Ectodermal cell (in vitro differentiated cells): ENCODE data around the gene ZNF672.

ENCODE experiments used
- H3K27ac ChIP-seq: 2 replicates; pipeline ENCODE4 v1.7.0; 2013; ENCODE audit warnings: mild to moderate bottlenecking, low read depth, low read length; ENCODE audit not compliant: insufficient read depth, poor library complexity, severe bottlenecking
- H3K27me3 ChIP-seq: 2 replicates; pipeline ENCODE4 v1.7.0; 2013; ENCODE audit warnings: mild to moderate bottlenecking, low read length; ENCODE audit not compliant: insufficient read depth, control insufficient read depth, poor library complexity, severe bottlenecking
- H3K36me3 ChIP-seq: one replicate; pipeline ENCODE4 v1.7.0; 2013; ENCODE audit warnings: low read length; ENCODE audit not compliant: control insufficient read depth, insufficient read depth
- H3K4me1 ChIP-seq: one replicate; pipeline ENCODE4 v1.7.0; 2013; ENCODE audit warnings: low read length; ENCODE audit not compliant: control insufficient read depth, insufficient read depth
- H3K4me3 ChIP-seq: 2 replicates; pipeline ENCODE4 v1.7.0; 2013; ENCODE audit warnings: low read depth, low read length, control low read depth; ENCODE audit not compliant: insufficient read depth
- H3K9me3 ChIP-seq: 2 replicates; pipeline ENCODE4 v1.7.0; 2013; ENCODE audit warnings: mild to moderate bottlenecking, low read length, moderate library complexity; ENCODE audit not compliant: control insufficient read depth
- WGBS, 2 experiments: methylation state at CpG; one replicate each; pipeline ENCODE4 v1.1.7; 2013; ENCODE audit warnings: missing lambda C conversion rate in 2 of 2; 5-methylcytosine and 5-hydroxymethylcytosine counted together

Gene ZNF672

GRCh38 chr1:248812736-248813425, 25.1 kb upstream of the ZNF672 start:
- H3K9me3 ChIP-seq = no peaks in the 10 kb centered on the region
- H3K27ac ChIP-seq = no peak overlapping the region
- WGBS, 2 experiments = 95 to 96% methylated on average over 23 of the region's 23 CpGs
- H3K4me1 ChIP-seq = no peaks in the 10 kb centered on the region
- no peak overlapping the region for H3K4me3 ChIP-seq
- peaks cover 18% of the 10 kb centered on the region for H3K36me3 ChIP-seq
- no peaks in the 10 kb centered on the region for H3K27me3 ChIP-seq

- no peaks in the 10 kb centered on the region for H3K9me3 ChIP-seq
- H3K4me1 ChIP-seq = no peaks in the 10 kb centered on the region
- H3K27me3 ChIP-seq = no peaks in the 10 kb centered on the region
- no peak overlapping the region for H3K4me3 ChIP-seq
- 89 to 97% methylated on average over 7 to 8 of the region's 8 CpGs for WGBS, 2 experiments
- peaks cover 18% of the 10 kb centered on the region for H3K36me3 ChIP-seq
- no peak overlapping the region for H3K27ac ChIP-seq
Observed at GRCh38 chr1:248813546-248813945, 24.5 kb upstream of the ZNF672 start.

GRCh38 chr1:248814351-248814750, 23.7 kb upstream of the ZNF672 start:
- 95 to 96% methylated on average over 15 to 16 of the region's 16 CpGs for WGBS, 2 experiments
- H3K36me3 ChIP-seq = peaks cover 18% of the 10 kb centered on the region

GRCh38 chr1:248815407-248816034, 22.5 kb upstream of the ZNF672 start:
- peaks cover 18% of the 10 kb centered on the region for H3K36me3 ChIP-seq
- WGBS, 2 experiments = 84 to 86% methylated on average over 9 of the region's 10 CpGs

More at GRCh38 chr1:248814351-248814750, 23.7 kb upstream of the ZNF672 start:
- no peak overlapping the region for H3K27ac ChIP-seq
- H3K4me3 ChIP-seq = no peak overlapping the region
- no peaks in the 10 kb centered on the region for H3K4me1 ChIP-seq
- no peaks in the 10 kb centered on the region for H3K27me3 ChIP-seq
- H3K9me3 ChIP-seq = no peaks in the 10 kb centered on the region

GRCh38 chr1:248816042-248816851, 21.8 kb upstream of the ZNF672 start:
- Histone ChIP-seq H3K36me3 (peaks cover 17% of the 10 kb centered on the region), H3K9me3 (no peaks in the 10 kb centered on the region), H3K27me3 (no peaks in the 10 kb centered on the region), H3K4me1 (no peaks in the 10 kb centered on the region), H3K27ac (no peak overlapping the region), H3K4me3 (no peak overlapping the region)
- 92 to 94% methylated on average over 13 of the region's 13 CpGs for WGBS, 2 experiments

More at GRCh38 chr1:248815407-248816034, 22.5 kb upstream of the ZNF672 start:
- H3K9me3 ChIP-seq = no peaks in the 10 kb centered on the region
- no peaks in the 10 kb centered on the region for H3K27me3 ChIP-seq
- H3K27ac ChIP-seq = no peak overlapping the region
- no peaks in the 10 kb centered on the region for H3K4me1 ChIP-seq
- H3K4me3 ChIP-seq = no peak overlapping the region

GRCh38 chr1:248817065-248817464, 21.0 kb upstream of the ZNF672 start:
- no peaks in the 10 kb centered on the region for H3K4me1 ChIP-seq
- no peak overlapping the region for H3K27ac ChIP-seq
- no peaks in the 10 kb centered on the region for H3K27me3 ChIP-seq
- H3K36me3 ChIP-seq = peaks cover 10% of the 10 kb centered on the region
- no peak overlapping the region for H3K4me3 ChIP-seq
- H3K9me3 ChIP-seq = no peaks in the 10 kb centered on the region
- WGBS, 2 experiments = 96 to 97% methylated on average over 5 to 6 of the region's 6 CpGs

GRCh38 chr1:248818505-248819374, 19.3 kb upstream of the ZNF672 start:
- no peaks in the 10 kb centered on the region for H3K9me3 ChIP-seq
- H3K4me3 ChIP-seq = no peak overlapping the region
- peaks cover 3% of the 10 kb centered on the region for H3K36me3 ChIP-seq
- H3K27me3 ChIP-seq = no peaks in the 10 kb centered on the region
- 93 to 98% methylated on average over 4 to 5 of the region's 5 CpGs for whole genome bisulfite sequencing, 2 experiments
- no peaks in the 10 kb centered on the region for H3K4me1 ChIP-seq
- no peak overlapping the region for H3K27ac ChIP-seq

- H3K4me3 ChIP-seq = no peak overlapping the region
- peaks cover 8% of the 10 kb centered on the region for H3K4me1 ChIP-seq
- no peaks in the 10 kb centered on the region for H3K27me3 ChIP-seq
- H3K36me3 ChIP-seq = no peaks in the 10 kb centered on the region
- H3K9me3 ChIP-seq = no peaks in the 10 kb centered on the region
- 91 to 94% methylated on average over 5 to 7 of the region's 7 CpGs for WGBS, 2 experiments
- H3K27ac ChIP-seq = no peak overlapping the region
Observed at GRCh38 chr1:248820041-248820585, 17.9 kb upstream of the ZNF672 start.

- Histone ChIP-seq H3K4me1 (peaks cover 10% of the 10 kb centered on the region), H3K27me3 (no peaks in the 10 kb centered on the region), H3K4me3 (no peak overlapping the region), H3K9me3 (no peaks in the 10 kb centered on the region), H3K27ac (no peak overlapping the region), H3K36me3 (no peaks in the 10 kb centered on the region)
- WGBS, 2 experiments = 90 to 92% methylated on average over 3 of the region's 3 CpGs
Observed at GRCh38 chr1:248821101-248821500, 16.9 kb upstream of the ZNF672 start.
